SU-DHL-6 (cell line): ENCODE results near the gene PSME2.

Experiments
- H2AFZ ChIP-seq: fragments of 200-600 bp; sonication (generic); 2 replicates; pipeline ENCODE4 v1.6.1; 2014; ENCODE audit warnings: low read depth, mild to moderate bottlenecking, moderate library complexity, mixed read lengths, antibody characterized with exemption, low read length; ENCODE audit not compliant: severe bottlenecking
- H3F3A ChIP-seq: fragments of 200-600 bp; shearing (Covaris generic); 2 replicates; pipeline ENCODE4 v1.6.0; 2016; ENCODE audit warnings: antibody characterized with exemption, mild to moderate bottlenecking; ENCODE audit not compliant: insufficient read depth
- H3K27ac ChIP-seq: fragments of 200-600 bp; sonication (generic); 2 replicates; pipeline ENCODE4 v1.5.1; 2016; ENCODE audit warnings: low read depth, mild to moderate bottlenecking, low read length, moderate library complexity, mixed read lengths
- H3K27me3 ChIP-seq: fragments of 200-600 bp; sonication (generic), shearing (Covaris generic); 2 replicates; pipeline ENCODE4 v1.6.0; 2014; ENCODE audit warnings: mild to moderate bottlenecking, low read length
- H3K36me3 ChIP-seq: fragments of 200-600 bp; sonication (generic); 2 replicates; pipeline ENCODE4 v1.6.1; 2014; ENCODE audit warnings: mild to moderate bottlenecking, low read length, mixed read lengths
- H3K4me2 ChIP-seq: fragments of 300-600, 200-600 bp; shearing (Covaris generic), sonication (generic); 2 replicates; pipeline ENCODE4 v1.6.0; 2014; ENCODE audit warnings: low read length, low read depth, mild to moderate bottlenecking; ENCODE audit not compliant: poor library complexity, severe bottlenecking
- H3K4me3 ChIP-seq: fragments of 200-600 bp; sonication (generic); 2 replicates; pipeline ENCODE4 v1.5.1; 2014; ENCODE audit warnings: antibody characterized with exemption, low read length, mild to moderate bottlenecking, mixed read lengths; ENCODE audit not compliant: insufficient read depth, poor library complexity, severe bottlenecking
- H3K79me2 ChIP-seq: fragments of 200-600 bp; sonication (generic); 2 replicates; pipeline ENCODE4 v1.6.1; 2014; ENCODE audit warnings: mild to moderate bottlenecking, low read length, moderate library complexity; ENCODE audit not compliant: insufficient read depth
- H3K9ac ChIP-seq: fragments of 200-600 bp; sonication (generic); 2 replicates; pipeline ENCODE4 v1.7.0; 2014; ENCODE audit warnings: mild to moderate bottlenecking, low read length
- H3K9me2 ChIP-seq: fragments of 200-600 bp; sonication (generic); replicated peaks from 2 replicates; pipeline ENCODE4 v1.6.1; 2014; ENCODE audit warnings: low read length; ENCODE audit not compliant: insufficient read depth
- H3K9me3 ChIP-seq: fragments of 200-600 bp; sonication (generic); 2 replicates; pipeline ENCODE4 v1.6.1; 2014; ENCODE audit warnings: low read length, mixed read lengths; ENCODE audit not compliant: insufficient read depth
- H4K20me1 ChIP-seq: fragments of 200-600 bp; sonication (generic); 2 replicates; pipeline ENCODE4 v1.6.1; 2014; ENCODE audit warnings: low read depth, mild to moderate bottlenecking, antibody characterized with exemption, low read length, moderate library complexity, mixed read lengths
- EZH2phosphoT487 ChIP-seq: fragments of 200-600 bp; sonication (generic), shearing (Covaris generic); conservative IDR thresholded peaks from 2 replicates; pipeline ENCODE4 v1.6.1; 2018; ENCODE audit warnings: mild to moderate bottlenecking, antibody characterized with exemption, low read length, moderate library complexity, mixed read lengths
- TF ChIP-seq, protein P1 (sequence below): fragments of 200-600 bp; sonication (generic); IDR thresholded peaks from one replicate; pipeline ENCODE4 v1.5.1; 2017; ENCODE audit warnings: antibody characterized with exemption, mild to moderate bottlenecking, low read length, moderate library complexity; ENCODE audit not compliant: insufficient read depth, poor library complexity, severe bottlenecking

PSME2 gene

DNA sequence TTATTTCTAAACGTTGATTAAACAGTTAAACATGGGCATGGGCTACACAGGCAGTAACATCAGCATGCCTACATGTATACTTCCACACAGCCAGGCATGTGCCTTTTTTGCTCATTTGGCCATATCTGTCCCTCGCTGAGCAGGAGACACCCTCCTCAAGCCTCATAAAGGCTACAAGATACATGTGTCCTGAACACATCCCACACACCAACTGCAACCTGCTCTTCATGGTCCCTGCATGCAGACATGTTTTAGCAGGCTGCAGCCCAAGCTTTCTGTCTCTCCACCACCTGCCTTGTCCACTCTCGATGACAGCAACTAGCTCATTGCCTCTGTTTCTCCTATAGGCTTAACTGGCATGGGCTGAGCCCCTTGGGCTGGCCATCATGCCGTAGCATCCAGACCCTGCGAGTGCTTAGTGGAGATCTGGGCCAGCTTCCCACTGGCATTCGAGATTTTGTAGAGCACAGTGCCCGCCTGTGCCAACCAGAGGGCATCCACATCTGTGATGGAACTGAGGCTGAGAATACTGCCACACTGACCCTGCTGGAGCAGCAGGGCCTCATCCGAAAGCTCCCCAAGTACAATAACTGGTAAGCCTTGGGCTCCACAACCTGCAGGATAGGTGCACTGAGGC lies 49.7 kb downstream of the PSME2 start:
- H4K20me1 ChIP-seq, result no peaks in the 10 kb centered on the region
- H3K36me3 ChIP-seq, result no peaks in the 10 kb centered on the region
- H2AFZ ChIP-seq, result no peak overlapping the region
- H3K27me3 ChIP-seq, result no peaks in the 10 kb centered on the region
- H3K9ac ChIP-seq, result no peak overlapping the region
- no peaks in the 10 kb centered on the region for H3K9me2 ChIP-seq
- H3K4me3 ChIP-seq, result no peak overlapping the region
- H3K4me2 ChIP-seq, result no peak overlapping the region
- peaks cover 8% of the 10 kb centered on the region; the same call in 1 of the 2 replicates for H3K79me2 ChIP-seq
- peaks cover 19% of the 10 kb centered on the region for H3F3A ChIP-seq
- H3K27ac ChIP-seq, result no peak overlapping the region
- H3K9me3 ChIP-seq, result no peaks in the 10 kb centered on the region
- TF ChIP-seq, protein P1, sequence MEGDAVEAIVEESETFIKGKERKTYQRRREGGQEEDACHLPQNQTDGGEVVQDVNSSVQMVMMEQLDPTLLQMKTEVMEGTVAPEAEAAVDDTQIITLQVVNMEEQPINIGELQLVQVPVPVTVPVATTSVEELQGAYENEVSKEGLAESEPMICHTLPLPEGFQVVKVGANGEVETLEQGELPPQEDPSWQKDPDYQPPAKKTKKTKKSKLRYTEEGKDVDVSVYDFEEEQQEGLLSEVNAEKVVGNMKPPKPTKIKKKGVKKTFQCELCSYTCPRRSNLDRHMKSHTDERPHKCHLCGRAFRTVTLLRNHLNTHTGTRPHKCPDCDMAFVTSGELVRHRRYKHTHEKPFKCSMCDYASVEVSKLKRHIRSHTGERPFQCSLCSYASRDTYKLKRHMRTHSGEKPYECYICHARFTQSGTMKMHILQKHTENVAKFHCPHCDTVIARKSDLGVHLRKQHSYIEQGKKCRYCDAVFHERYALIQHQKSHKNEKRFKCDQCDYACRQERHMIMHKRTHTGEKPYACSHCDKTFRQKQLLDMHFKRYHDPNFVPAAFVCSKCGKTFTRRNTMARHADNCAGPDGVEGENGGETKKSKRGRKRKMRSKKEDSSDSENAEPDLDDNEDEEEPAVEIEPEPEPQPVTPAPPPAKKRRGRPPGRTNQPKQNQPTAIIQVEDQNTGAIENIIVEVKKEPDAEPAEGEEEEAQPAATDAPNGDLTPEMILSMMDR, result no peak
- no peak for TF ChIP-seq EZH2phosphoT487

DNA sequence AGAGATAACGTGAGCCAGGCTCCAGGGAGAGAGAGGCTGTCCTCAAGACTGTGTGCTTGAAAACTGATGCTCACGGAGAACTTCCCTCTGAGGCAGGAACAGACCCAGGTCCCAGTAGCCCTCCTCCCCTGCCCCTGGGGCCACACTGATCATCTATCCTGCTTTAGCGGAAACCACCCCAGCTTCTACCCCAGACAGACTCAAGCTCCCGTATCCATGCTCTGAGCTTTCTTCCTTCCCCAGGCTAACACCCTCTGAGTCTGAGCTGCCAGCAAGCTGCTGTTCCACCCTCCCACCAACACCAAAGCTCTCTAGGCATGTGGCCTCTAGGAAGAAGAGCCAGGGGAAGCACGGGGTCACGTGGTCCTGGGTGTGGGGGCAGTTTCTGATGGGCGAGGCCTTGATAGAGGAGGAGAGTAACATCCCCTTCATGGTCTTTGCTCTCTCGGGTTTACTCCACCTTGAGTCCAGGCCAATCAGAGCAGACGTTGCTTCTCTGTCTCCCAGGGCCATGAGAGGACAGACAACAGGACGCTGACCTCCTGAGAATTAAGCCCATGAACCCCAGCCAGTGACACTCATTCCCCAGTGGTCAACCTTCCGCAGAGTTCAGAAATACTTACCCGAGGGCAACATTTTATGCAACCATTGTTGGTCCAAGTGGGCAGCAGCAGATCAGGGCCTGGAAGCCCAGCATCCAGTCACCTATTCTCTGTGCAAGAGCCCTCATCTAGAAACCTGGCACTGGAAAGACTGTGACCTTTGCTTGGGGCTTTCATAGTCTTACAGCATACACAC lies 50.9 kb downstream of the PSME2 start:
- no peaks in the 10 kb centered on the region for H3K9me3 ChIP-seq
- peaks cover 19% of the 10 kb centered on the region for H3F3A ChIP-seq
- H3K4me3 ChIP-seq, result peak overlapping the region; percentile 92
- H2AFZ ChIP-seq, result no peak overlapping the region
- H3K36me3 ChIP-seq, result no peaks in the 10 kb centered on the region
- H3K27ac ChIP-seq, result peak overlapping the region; percentile 84
- H3K27me3 ChIP-seq, result no peaks in the 10 kb centered on the region
- peak overlapping the region; percentile 96 for H3K9ac ChIP-seq
- H3K79me2 ChIP-seq, result peaks cover 8% of the 10 kb centered on the region; the same call in 1 of the 2 replicates
- TF ChIP-seq, protein P1, result no peak
- no peak for TF ChIP-seq EZH2phosphoT487
- H4K20me1 ChIP-seq, result no peaks in the 10 kb centered on the region
- H3K9me2 ChIP-seq, result no peaks in the 10 kb centered on the region
- H3K4me2 ChIP-seq, result peak overlapping the region; percentile 87

DNA sequence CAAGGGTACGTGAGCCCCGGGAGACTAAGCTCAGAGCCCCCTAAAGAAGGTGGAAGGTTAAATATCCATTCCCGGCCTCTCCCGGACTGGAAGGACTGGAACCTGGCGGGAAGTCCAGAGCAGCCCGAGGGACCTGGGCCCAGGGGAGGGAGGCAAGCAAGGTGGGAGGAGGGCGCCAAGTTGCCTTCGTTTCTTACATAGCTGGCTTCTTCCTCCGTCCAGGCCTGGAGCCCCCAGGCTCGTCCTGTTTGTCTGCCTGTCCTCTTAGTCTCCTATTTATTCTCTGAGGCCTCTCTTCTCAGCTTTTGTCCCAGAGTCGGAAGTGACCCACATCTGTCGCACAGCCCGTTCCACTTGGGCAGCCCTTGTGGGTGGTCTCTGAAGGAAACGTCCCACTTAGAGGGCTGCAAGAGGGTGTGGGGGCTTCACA lies 51.6 kb downstream of the PSME2 start:
- H3K9ac ChIP-seq, result peak overlapping the region; percentile 96
- peak overlapping the region; percentile 84 for H3K27ac ChIP-seq
- no peaks in the 10 kb centered on the region for H3K36me3 ChIP-seq
- H2AFZ ChIP-seq, result peak overlapping the region; percentile 43
- peaks cover 8% of the 10 kb centered on the region; the same call in 1 of the 2 replicates for H3K79me2 ChIP-seq
- H3K4me2 ChIP-seq, result peak overlapping the region; percentile 87
- no peaks in the 10 kb centered on the region for H3K9me2 ChIP-seq
- peaks cover 19% of the 10 kb centered on the region for H3F3A ChIP-seq
- no peaks in the 10 kb centered on the region for H3K9me3 ChIP-seq
- H3K27me3 ChIP-seq, result no peaks in the 10 kb centered on the region
- H3K4me3 ChIP-seq, result peak overlapping the region; percentile 92
- TF ChIP-seq, protein P1, result no peak
- no peak for TF ChIP-seq EZH2phosphoT487
- no peaks in the 10 kb centered on the region for H4K20me1 ChIP-seq
